ENCODE results near the gene PIGP. TPM values are rescaled to one million over a fixed set of nuclear protein-coding genes. Genes with fewer than 3 reads are reported as not detected.
A peak's percentile ranks its signal among the peaks of the same experiment; 100 is the strongest.

PIGP gene
- total and polyA plus RNA-seq, 2 of the 13 experiments (the other 11 are each of a cell fraction or from before 2014, with no cell fraction given), result 14.8 to 33.4 TPM

- TF ChIP-seq ZFP91 (CRISPR knock-in tag; IDR thresholded peaks at IDR 0.05; ENCODE audit: borderline replicate concordance) (peak; percentile 74; the same call in 1 of the 2 replicates), TBP (CRISPR knock-in tag; IDR thresholded peaks at IDR 0.05) (0 out of 2 replicates have a peak, but pooled peaks have one; percentile 45), YY1 (IDR thresholded peaks at IDR 0.05; ENCODE audit: insufficient read depth, insufficient replicate concordance, low read depth, low read length) (peak; percentile 69), STAT6 (CRISPR knock-in tag; IDR thresholded peaks at IDR 0.05; ENCODE audit: borderline replicate concordance) (no peak), ZIK1 (CRISPR knock-in tag; IDR thresholded peaks at IDR 0.05; ENCODE audit: borderline replicate concordance, low read depth) (0 out of 2 replicates have a peak, but pooled peaks have one; percentile 14), EZH2 (conservative IDR thresholded peaks at IDR 0.05; ENCODE audit: low read depth, low read length) (no peak), TMF1 (CRISPR knock-in tag; IDR thresholded peaks at IDR 0.05; ENCODE audit: low read depth) (0 out of 2 replicates have a peak, but pooled peaks have one; percentile 61), PATZ1 (CRISPR knock-in tag; IDR thresholded peaks at IDR 0.05) (peak; percentile 88), MAZ (IDR thresholded peaks at IDR 0.05; ENCODE audit: borderline replicate concordance, low read depth, low read length) (peak; percentile 92), MAZ (CRISPR knock-in tag; IDR thresholded peaks at IDR 0.05; ENCODE audit: low read depth) (peak; percentile 17; the same call in 1 of the 2 replicates), RARG (CRISPR knock-in tag; IDR thresholded peaks at IDR 0.05; ENCODE audit: low read depth) (no peak), HNRNPLL (IDR thresholded peaks at IDR 0.05; ENCODE audit: low read depth, low read length, poor library complexity, severe bottlenecking) (peak; percentile 62), HOXA9 (CRISPR knock-in tag; IDR thresholded peaks at IDR 0.05; ENCODE audit: borderline replicate concordance) (peak; percentile 49; the same call in 1 of the 2 replicates), REPIN1 (CRISPR knock-in tag; IDR thresholded peaks at IDR 0.05; ENCODE audit: borderline replicate concordance, low read depth) (no peak; the same call in 1 of the 2 replicates), ZBTB49 (CRISPR knock-in tag; IDR thresholded peaks at IDR 0.05; ENCODE audit: borderline replicate concordance) (no peak), HBP1 (CRISPR knock-in tag; IDR thresholded peaks at IDR 0.05; ENCODE audit: low read depth) (no peak), ZSCAN12 (CRISPR knock-in tag; IDR thresholded peaks at IDR 0.05) (peak; percentile 68; the same call in 1 of the 2 replicates)
These were observed at the start of gene PIGP, which contains the start of gene TTC3 (continued) for GRCh38 chr21:37072988-37073416.
